KMS-11 (cell line): ENCODE data around the gene RPS3A.
"Not testable (repeated sequence)": the region's sequence is repeated elsewhere in the genome, so short reads cannot be mapped to it uniquely, and the experiment has no call there.

Experiments
- H2AFZ ChIP-seq: fragments of 200-600 bp; sonication (generic); 2 replicates; pipeline ENCODE4 v1.6.1; 2016; ENCODE audit warnings: antibody characterized with exemption, mixed run types, low read depth
- H3K27ac ChIP-seq: fragments of 200-600 bp; sonication (generic); 2 replicates; pipeline ENCODE4 v1.6.1; 2016; ENCODE audit warnings: mild to moderate bottlenecking, mixed run types
- H3K27me3 ChIP-seq: fragments of 200-600 bp; sonication (generic); 2 replicates; pipeline ENCODE4 v1.6.1; 2017; ENCODE audit warnings: mild to moderate bottlenecking, low read depth, mixed run types, moderate library complexity; ENCODE audit not compliant: insufficient read depth
- H3K36me3 ChIP-seq: fragments of 200-600 bp; sonication (generic); 2 replicates; pipeline ENCODE4 v1.6.1; 2017; ENCODE audit warnings: mild to moderate bottlenecking, mixed run types; ENCODE audit not compliant: insufficient read depth
- H3K4me1 ChIP-seq: fragments of 200-600 bp; sonication (generic); 2 replicates; pipeline ENCODE4 v1.6.1; 2016; ENCODE audit warnings: mild to moderate bottlenecking, low read depth, mixed run types; ENCODE audit not compliant: poor library complexity, severe bottlenecking
- H3K4me2 ChIP-seq: fragments of 200-600 bp; sonication (generic); 2 replicates; pipeline ENCODE4 v1.7.0; 2016; ENCODE audit warnings: mild to moderate bottlenecking, mixed run types
- H3K4me3 ChIP-seq: fragments of 200-600 bp; sonication (generic); IDR thresholded peaks from 2 replicates; pipeline ENCODE4 v1.6.1; 2017; ENCODE audit warnings: low read depth, low read length, mixed read lengths; ENCODE audit not compliant: insufficient read depth
- H3K79me2 ChIP-seq: fragments of 200-600 bp; sonication (generic); 2 replicates; pipeline ENCODE4 v1.6.1; 2016; ENCODE audit warnings: low read depth, mixed run types; ENCODE audit not compliant: insufficient read depth
- H3K9ac ChIP-seq: fragments of 200-600 bp; sonication (generic); 2 replicates; pipeline ENCODE4 v1.6.1; 2016; ENCODE audit warnings: mild to moderate bottlenecking, mixed run types
- H4K20me1 ChIP-seq: fragments of 200-600 bp; sonication (generic); 2 replicates; pipeline ENCODE4 v1.6.1; 2016; ENCODE audit warnings: mild to moderate bottlenecking, mixed run types; ENCODE audit not compliant: insufficient read depth
- TF ChIP-seq, protein P1 (sequence below): fragments of 200-600 bp; sonication (generic); conservative IDR thresholded peaks from 2 replicates; pipeline ENCODE4 v1.6.1; 2017; ENCODE audit warnings: low read depth, mild to moderate bottlenecking, antibody characterized with exemption, low read length, moderate library complexity, mixed read lengths

RPS3A gene

DNA sequence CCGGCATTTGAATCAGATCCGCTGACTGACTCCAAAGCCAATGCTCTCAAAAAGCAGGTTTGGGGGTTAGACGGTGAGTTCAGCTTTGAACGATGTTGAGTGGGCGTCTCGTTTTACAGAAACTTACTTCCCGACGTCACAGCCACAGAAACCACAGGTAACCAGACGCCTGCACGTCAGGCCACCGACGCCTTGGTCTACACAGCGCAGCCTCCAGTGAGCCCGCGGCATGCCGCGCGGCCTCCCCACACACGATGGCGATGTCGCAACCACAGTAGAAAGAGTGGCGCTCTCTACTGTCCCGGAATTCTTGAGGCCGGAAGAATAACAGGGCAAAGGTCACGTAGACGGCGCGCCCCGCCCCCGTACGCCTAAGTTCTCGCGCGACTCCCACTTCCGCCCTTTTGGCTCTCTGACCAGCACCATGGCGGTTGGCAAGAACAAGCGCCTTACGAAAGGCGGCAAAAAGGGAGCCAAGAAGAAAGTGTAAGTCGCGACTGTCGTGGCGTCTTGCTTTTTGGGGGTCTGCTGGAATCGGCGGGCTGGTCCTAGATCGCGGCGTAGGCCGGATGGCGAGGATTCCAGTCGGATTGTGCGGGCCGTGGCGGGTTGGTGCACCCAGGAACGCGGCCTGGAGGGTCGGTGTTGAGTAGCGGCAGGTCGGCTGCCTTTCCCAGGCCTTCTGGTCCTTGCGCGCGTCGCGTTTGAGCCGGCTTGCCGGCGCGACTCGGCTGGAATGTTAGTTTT lies at the start of gene RPS3A:
RPS3A (plus strand) TSS at position 400 of the 747 bp plus-strand sequence; CDS start at position 425, 25 bp downstream.
- Histone ChIP-seq H3K9ac (peak within 1 kb of the TSS; percentile 99), H3K79me2 (peaks cover 44% of the 10 kb centered on the region), H3K4me3 (peak within 1 kb of the TSS; percentile 38), H3K27ac (peak within 1 kb of the TSS; percentile 91), H4K20me1 (peaks cover 28% of the 10 kb centered on the region), H3K4me1 (peaks cover 29% of the 10 kb centered on the region), H2AFZ (peak within 1 kb of the TSS; percentile 88), H3K4me2 (peak within 1 kb of the TSS; percentile 81), H3K36me3 (peaks cover 41% of the 10 kb centered on the region), H3K27me3 (no peaks in the 10 kb centered on the region)
- TF ChIP-seq, protein P1, sequence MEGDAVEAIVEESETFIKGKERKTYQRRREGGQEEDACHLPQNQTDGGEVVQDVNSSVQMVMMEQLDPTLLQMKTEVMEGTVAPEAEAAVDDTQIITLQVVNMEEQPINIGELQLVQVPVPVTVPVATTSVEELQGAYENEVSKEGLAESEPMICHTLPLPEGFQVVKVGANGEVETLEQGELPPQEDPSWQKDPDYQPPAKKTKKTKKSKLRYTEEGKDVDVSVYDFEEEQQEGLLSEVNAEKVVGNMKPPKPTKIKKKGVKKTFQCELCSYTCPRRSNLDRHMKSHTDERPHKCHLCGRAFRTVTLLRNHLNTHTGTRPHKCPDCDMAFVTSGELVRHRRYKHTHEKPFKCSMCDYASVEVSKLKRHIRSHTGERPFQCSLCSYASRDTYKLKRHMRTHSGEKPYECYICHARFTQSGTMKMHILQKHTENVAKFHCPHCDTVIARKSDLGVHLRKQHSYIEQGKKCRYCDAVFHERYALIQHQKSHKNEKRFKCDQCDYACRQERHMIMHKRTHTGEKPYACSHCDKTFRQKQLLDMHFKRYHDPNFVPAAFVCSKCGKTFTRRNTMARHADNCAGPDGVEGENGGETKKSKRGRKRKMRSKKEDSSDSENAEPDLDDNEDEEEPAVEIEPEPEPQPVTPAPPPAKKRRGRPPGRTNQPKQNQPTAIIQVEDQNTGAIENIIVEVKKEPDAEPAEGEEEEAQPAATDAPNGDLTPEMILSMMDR: peak; percentile 82

DNA sequence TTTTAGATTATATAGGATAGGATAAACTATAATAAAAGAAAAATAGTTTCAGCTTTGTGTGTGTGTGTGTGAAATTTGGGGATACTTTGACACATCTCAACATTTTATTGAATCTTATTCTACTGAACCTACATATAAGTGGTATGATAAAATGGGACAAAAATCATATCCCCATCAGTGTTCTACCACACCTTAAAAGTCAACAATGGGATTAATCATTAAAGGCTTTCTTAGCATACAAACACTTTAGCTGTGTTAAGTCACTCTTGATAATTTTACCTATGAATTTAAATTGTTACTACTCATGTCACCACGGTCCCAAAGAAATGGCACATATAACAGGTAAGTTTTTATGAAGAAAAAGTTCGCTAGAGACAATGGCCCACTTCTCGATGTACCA lies 46.6 kb upstream of the RPS3A start:
- no peak overlapping the region for H3K9ac ChIP-seq
- TF ChIP-seq, protein P1: no peak
- H3K79me2 ChIP-seq: no peaks in the 10 kb centered on the region
- no peaks in the 10 kb centered on the region for H3K27me3 ChIP-seq
- no peaks in the 10 kb centered on the region for H3K4me1 ChIP-seq
- H2AFZ ChIP-seq: no peak overlapping the region
- no peak overlapping the region for H3K4me2 ChIP-seq
- no peaks in the 10 kb centered on the region for H4K20me1 ChIP-seq
- H3K4me3 ChIP-seq: no peak overlapping the region
- H3K27ac ChIP-seq: no peak overlapping the region
- H3K36me3 ChIP-seq: no peaks in the 10 kb centered on the region

DNA sequence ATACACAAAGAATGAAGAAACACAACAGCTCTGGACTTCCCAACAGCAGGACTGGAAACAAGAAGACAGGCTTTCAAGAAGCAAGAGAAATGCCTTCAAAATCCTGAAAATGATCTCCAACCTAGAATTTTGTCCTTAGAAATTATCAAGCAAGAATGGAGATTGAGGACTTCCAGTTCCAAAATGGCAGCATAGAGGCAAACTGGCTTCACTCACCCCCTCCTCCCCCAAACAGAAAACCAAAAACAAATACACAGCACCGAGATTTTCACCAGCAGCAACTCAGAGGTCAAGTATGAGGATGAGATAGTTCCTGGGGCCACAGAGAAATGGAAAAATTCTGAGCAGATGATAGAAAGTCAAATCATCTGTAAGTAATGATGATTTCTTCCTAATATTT lies 43.9 kb upstream of the RPS3A start:
- Histone ChIP-seq H3K27ac (no peak overlapping the region), H3K36me3 (no peaks in the 10 kb centered on the region), H2AFZ (no peak overlapping the region), H3K4me2 (no peak overlapping the region), H4K20me1 (no peaks in the 10 kb centered on the region), H3K27me3 (no peaks in the 10 kb centered on the region), H3K4me3 (no peak overlapping the region), H3K4me1 (no peaks in the 10 kb centered on the region), H3K79me2 (no peaks in the 10 kb centered on the region), H3K9ac (no peak overlapping the region)
- TF ChIP-seq, protein P1: no peak

DNA sequence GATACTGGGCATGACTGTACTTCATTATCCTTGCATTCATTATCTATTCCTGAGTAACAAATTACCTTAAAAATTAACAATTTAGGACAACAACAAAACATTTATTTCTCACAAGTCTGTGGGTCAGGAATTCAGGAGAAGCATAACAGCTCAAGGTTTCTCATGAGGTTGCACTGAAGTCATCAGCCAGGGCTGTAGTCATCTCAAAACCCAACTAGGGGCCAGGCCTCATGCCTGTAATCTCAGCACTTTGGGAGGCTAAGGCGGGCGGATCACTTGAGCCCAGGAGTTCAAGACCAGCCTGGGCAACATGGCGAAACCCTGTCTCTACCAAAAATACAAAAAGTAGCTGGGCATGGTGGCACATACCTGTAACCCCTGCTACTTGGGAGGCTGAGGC lies 36.3 kb upstream of the RPS3A start:
- H3K27ac ChIP-seq: not testable (repeated sequence)

DNA sequence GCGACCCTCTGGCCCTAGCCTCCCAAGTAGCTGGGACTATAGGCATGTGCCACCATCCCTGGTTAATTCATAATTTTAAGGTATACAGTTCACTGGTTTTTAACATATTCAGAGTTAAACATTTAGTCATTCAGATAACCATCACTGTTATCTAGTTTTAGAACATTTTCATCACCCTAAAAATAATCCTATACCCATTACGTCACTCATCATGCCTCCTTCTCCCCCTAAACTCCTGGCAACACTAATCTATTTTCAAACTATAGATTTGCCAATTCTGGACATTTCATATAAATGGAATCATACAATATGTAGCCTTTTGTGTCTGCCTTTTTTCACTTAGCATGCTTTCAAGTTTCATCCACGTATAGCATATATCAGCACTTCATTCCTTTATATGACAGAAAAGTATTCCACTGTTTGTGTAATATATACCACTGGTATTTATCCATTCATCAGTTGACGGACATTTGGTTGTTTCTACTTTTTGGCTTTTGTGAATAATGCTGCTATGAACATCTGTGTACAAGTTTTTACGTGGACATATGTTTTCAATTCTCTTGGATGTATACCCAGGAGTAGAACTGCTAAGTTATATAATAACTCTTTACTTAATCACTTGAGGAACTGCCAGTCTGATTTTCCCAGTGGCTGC lies 32.0 kb upstream of the RPS3A start:
- Histone ChIP-seq H2AFZ (no peak overlapping the region), H3K79me2 (no peaks in the 10 kb centered on the region), H3K36me3 (no peaks in the 10 kb centered on the region), H3K9ac (no peak overlapping the region), H4K20me1 (no peaks in the 10 kb centered on the region), H3K4me2 (no peak overlapping the region), H3K27me3 (no peaks in the 10 kb centered on the region), H3K27ac (no peak overlapping the region), H3K4me1 (no peaks in the 10 kb centered on the region), H3K4me3 (no peak overlapping the region)
- TF ChIP-seq, protein P1: no peak

More for the DNA sequence above, 36.3 kb upstream of the RPS3A start:
- H4K20me1 ChIP-seq, H3K79me2 ChIP-seq, H3K4me2 ChIP-seq, H3K9ac ChIP-seq, H2AFZ ChIP-seq, H3K4me1 ChIP-seq, H3K36me3 ChIP-seq, H3K4me3 ChIP-seq, H3K27me3 ChIP-seq: not testable (repeated sequence)
